Common myeloid progenitor, CD34-positive (primary cell): ENCODE data around the gene FAM156A. TPM values are rescaled to one million over a fixed set of nuclear protein-coding genes. Genes with fewer than 3 reads are reported as not detected.
"Not testable (repeated sequence)": the region's sequence is repeated elsewhere in the genome, so short reads cannot be mapped to it uniquely, and the experiment has no call there.

Source experiments
- CTCF ChIA-PET: fragments of 350-600 bp; sonication (Branson Sonifier 250); formaldehyde crosslinking; loops from one replicate; lab custom pipeline; 2021; ENCODE audit warnings: antibody characterized with exemption; lab: Charles Lee
- POLR2A ChIA-PET: fragments of 350-600 bp; sonication (Branson Sonifier 250); formaldehyde crosslinking; loops from one replicate; lab custom pipeline; 2021; ENCODE audit warnings: antibody characterized with exemption; lab: Charles Lee
- DNase-seq, 3 donors: peaks; one replicate each; pipeline versions ENCODE4 v3.0.0 to v3.0.0-alpha.2; 2013
- H3K27ac ChIP-seq, 2 experiments: 1 replicate in 1 of 2; 2 replicates in 1 of 2; pipeline ENCODE4 v1.7.0; 2013; ENCODE audit warnings: inconsistent platforms in 2 of 2, low read length in 2 of 2, mild to moderate bottlenecking in 2 of 2, low read depth in 1 of 2, moderate library complexity in 1 of 2; ENCODE audit not compliant: severe bottlenecking in 2 of 2, insufficient read depth in 1 of 2, poor library complexity in 1 of 2
- H3K27me3 ChIP-seq, 5 experiments: replicated peaks in 2 of 5; 1 replicate in 3 of 5; 2 replicates in 2 of 5; pipeline versions ENCODE4 v1.6.1 to v1.7.0; 2013; ENCODE audit warnings: low read length in 4 of 5, mild to moderate bottlenecking in 2 of 5, moderate library complexity in 2 of 5, inconsistent platforms in 1 of 5; ENCODE audit not compliant: insufficient read depth in 5 of 5, control insufficient read depth in 4 of 5
- H3K36me3 ChIP-seq, 4 experiments: 1 replicate in 2 of 4; 2 replicates in 2 of 4; pipeline versions ENCODE4 v1.6.1 to v1.7.0; 2013; ENCODE audit warnings: low read length in 3 of 4, control low read depth in 1 of 4, mild to moderate bottlenecking in 1 of 4; ENCODE audit not compliant: control insufficient read depth in 4 of 4, insufficient read depth in 4 of 4
- H3K4me1 ChIP-seq, 4 experiments: 1 replicate in 3 of 4; 2 replicates in 1 of 4; pipeline versions ENCODE4 v1.6.1 to v1.7.1; 2013; ENCODE audit warnings: low read length in 3 of 4, mild to moderate bottlenecking in 3 of 4, control low read depth in 1 of 4, inconsistent platforms in 1 of 4, moderate library complexity in 1 of 4; ENCODE audit not compliant: control insufficient read depth in 4 of 4, insufficient read depth in 4 of 4; ENCODE audit errors: control extremely low read depth in 1 of 4
- H3K4me3 ChIP-seq, 7 experiments: 1 replicate in 4 of 7; 2 replicates in 3 of 7; pipeline versions ENCODE4 v1.5.1 to v1.7.0; 2013; ENCODE audit warnings: mild to moderate bottlenecking in 7 of 7, low read length in 6 of 7, moderate library complexity in 6 of 7, inconsistent platforms in 2 of 7, low read depth in 2 of 7, control low read depth in 1 of 7; ENCODE audit not compliant: insufficient read depth in 4 of 7, control insufficient read depth in 1 of 7; ENCODE audit errors: extremely low read depth in 1 of 7
- H3K9me3 ChIP-seq, 5 experiments: 1 replicate in 4 of 5; 2 replicates in 1 of 5; pipeline versions ENCODE4 v1.6.1 to v1.7.1; 2013; ENCODE audit warnings: low read length in 4 of 5, mild to moderate bottlenecking in 2 of 5, inconsistent platforms in 1 of 5, low read depth in 1 of 5, moderate library complexity in 1 of 5; ENCODE audit not compliant: control insufficient read depth in 4 of 5, insufficient read depth in 2 of 5; ENCODE audit errors: control extremely low read depth in 1 of 5
- WGBS: methylation state at CpG from one replicate; pipeline ENCODE4 v1.1.5; 2013; ENCODE audit not compliant: insufficient coverage; 5-methylcytosine and 5-hydroxymethylcytosine counted together
- polyA plus RNA-seq: library from polyadenylated mRNA; unstranded; fragments of 120-200 nt; gene quantifications from one replicate; pipeline ENCODE4 v1.2.1, GENCODE V29; 2013

Gene FAM156A, protein sequence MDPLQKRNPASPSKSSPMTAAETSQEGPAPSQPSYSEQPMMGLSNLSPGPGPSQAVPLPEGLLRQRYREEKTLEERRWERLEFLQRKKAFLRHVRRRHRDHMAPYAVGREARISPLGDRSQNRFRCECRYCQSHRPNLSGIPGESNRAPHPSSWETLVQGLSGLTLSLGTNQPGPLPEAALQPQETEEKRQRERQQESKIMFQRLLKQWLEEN
- 18.1 TPM for polyA plus RNA-seq

DNA sequence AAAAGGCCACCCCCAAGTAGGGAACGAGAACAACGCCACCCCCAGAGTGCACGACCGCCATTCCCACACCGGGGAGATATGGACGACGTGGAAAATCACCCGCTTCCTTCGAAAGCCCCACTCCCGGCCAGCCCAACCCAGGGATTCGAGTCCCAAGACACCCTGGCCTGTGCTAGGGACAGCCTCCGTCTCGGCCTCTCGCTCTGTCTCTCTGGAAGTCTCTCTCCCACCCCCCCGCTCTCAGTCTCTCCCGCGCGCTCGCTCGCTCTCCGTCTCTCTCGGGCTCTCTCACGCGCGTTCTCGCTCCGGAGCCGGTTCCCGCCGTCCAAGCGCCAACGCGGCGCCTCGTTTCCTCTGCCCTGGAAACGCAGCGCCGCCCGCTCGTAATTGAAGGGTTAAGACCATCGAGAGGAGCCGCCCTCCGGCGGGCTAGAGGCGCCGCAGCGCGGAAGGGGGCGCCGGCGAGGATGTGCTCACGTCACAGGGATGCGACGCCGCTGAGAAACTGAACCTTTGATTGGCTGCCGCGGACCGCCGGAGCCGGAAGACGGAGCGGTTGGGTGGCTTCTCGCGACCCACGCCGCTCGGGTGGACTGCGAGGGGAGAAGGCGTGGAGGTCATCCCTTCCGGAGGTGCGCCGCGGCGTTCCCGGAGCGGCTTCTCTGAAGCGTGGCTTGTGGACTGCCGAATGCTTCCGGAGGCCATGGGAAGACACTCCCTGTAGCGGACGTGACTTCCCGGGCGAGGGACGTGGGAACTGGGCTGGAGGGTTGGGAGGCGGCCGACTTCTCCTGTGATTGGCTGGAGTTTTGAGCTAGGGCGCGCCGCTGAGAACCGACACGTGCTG, at the start of gene FAM156A:
Gene FAM156A, minus strand, starts transcription at position 406 of the 847 bp plus-strand sequence. CDS start 9,930 bp downstream, outside the sequence.
- POLR2A ChIA-PET, H3K27me3 ChIP-seq, H3K36me3 ChIP-seq, H3K4me1 ChIP-seq, H3K4me3 ChIP-seq, H3K9me3 ChIP-seq, H3K27ac ChIP-seq, DNase-seq, CTCF ChIA-PET: not testable (repeated sequence)
- no CpG with 5 or more reads among the region's 91 CpGs for WGBS

DNA sequence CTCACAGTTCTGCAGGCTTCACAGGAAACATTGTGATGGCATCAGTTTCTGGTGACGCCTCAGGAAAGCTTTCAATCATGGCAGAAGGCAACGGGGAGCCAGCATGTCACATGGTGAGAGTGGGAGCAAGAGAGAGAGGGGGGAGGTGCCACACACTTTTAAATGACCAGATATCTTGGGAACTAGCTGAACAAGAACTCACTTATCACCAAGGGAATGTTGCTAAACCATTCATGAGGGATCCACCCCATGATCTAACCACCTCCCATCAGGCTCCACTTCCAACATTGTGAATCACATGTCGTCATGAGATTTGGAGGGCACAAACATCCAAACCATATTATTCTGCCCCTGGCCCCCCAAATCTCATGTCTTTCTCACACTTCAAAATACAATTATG, 47.0 kb upstream of the FAM156A start:
- no peak overlapping the region for H3K4me3 ChIP-seq
- WGBS, result 48% methylated on average over 3 of the region's 3 CpGs
- POLR2A ChIA-PET, result no interaction called here
- H3K27ac ChIP-seq, result no peak overlapping the region
- CTCF ChIA-PET, result interaction anchor here (0.6 kb wide), 1 partner anchor 750 kb away, joined by 4 read pairs; no protein-coding TSS in a partner anchor
- DNase-seq, result no peak
- peaks cover 0 to 51% (median 5%) of the 10 kb centered on the region in 5 experiments for H3K27me3 ChIP-seq
- H3K36me3 ChIP-seq, result no peaks in the 10 kb centered on the region
- H3K4me1 ChIP-seq, result peaks cover 0 to 2% (median 0%) of the 10 kb centered on the region in 4 experiments
- peaks cover 0 to 5% (median 0%) of the 10 kb centered on the region in 5 experiments for H3K9me3 ChIP-seq

DNA sequence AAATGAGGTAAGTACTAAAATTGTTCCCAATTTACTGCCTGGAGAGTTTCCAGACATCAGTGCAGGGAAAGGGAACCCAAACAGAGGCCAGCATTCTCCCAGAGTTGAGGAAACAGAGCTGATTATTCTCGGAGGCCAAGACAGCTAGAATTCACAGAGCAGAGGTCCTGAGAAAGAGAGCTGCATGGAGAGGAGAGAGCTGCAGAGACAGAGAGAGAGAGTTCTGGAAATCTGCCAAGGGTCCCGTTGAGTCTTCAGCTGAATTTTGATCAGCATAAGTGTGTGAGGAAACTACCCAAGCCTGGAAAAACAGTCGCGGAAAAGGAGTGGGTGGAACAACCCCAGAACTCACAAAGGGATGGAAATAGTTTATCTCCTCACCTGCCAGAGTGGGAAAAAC, 46.5 kb upstream of the FAM156A start:
- 82% methylated on average over 2 of the region's 4 CpGs for whole genome bisulfite sequencing
- ChIA-PET CTCF (interaction anchor here (0.6 kb wide), 1 partner anchor 750 kb away, joined by 4 read pairs; no protein-coding TSS in a partner anchor), POLR2A (no interaction called here)
- Histone ChIP-seq H3K36me3 (no peaks in the 10 kb centered on the region), H3K9me3 (peaks cover 0 to 5% (median 0%) of the 10 kb centered on the region in 5 experiments), H3K4me3 (no peak overlapping the region), H3K4me1 (peaks cover 0 to 3% (median 0%) of the 10 kb centered on the region in 4 experiments), H3K27me3 (peaks cover 0 to 56% (median 10%) of the 10 kb centered on the region in 5 experiments), H3K27ac (no peak overlapping the region)
- DNase-seq, result no peak

DNA sequence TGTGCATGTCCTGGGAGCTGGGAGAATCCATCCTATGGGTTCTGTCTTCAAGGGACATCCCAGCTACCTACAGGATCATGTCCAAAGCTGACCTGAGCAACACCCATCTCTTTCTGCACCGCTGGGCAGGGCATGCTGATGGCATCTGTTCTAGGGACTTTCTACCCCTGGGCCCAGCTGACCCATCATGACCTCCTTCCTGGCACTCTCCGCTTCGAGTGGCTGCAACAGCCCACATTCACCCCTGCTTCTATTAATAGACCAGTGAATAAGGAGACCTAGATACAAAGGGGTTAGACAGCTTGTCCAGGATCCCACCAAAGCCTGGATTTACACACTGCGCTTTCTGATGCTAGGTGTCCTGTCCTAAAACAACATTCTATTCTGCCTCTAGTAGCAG, 45.7 kb upstream of the FAM156A start:
- CTCF ChIA-PET, result no interaction called here
- POLR2A ChIA-PET, result no interaction called here
- no peak for DNase-seq
- H3K4me3 ChIP-seq, result no peak overlapping the region
- peaks cover 0 to 3% (median 0%) of the 10 kb centered on the region in 4 experiments for H3K4me1 ChIP-seq
- peaks cover 0 to 5% (median 0%) of the 10 kb centered on the region in 5 experiments for H3K9me3 ChIP-seq
- H3K36me3 ChIP-seq, result no peaks in the 10 kb centered on the region
- H3K27me3 ChIP-seq, result peaks cover 0 to 64% (median 10%) of the 10 kb centered on the region in 5 experiments
- 79% methylated on average over 3 of the region's 4 CpGs for WGBS
- H3K27ac ChIP-seq, result no peak overlapping the region

GRCh38 chrX:53003111-53003510, 44.8 kb upstream of the FAM156A start:
- CTCF ChIA-PET, result no interaction called here
- Histone ChIP-seq H3K27ac (no peak overlapping the region), H3K27me3 (peaks cover 0 to 66% (median 10%) of the 10 kb centered on the region in 5 experiments), H3K36me3 (no peaks in the 10 kb centered on the region), H3K4me3 (no peak overlapping the region), H3K9me3 (peaks cover 0 to under 1% (median 0%) of the 10 kb centered on the region in 5 experiments), H3K4me1 (peaks cover 0 to 3% (median 0%) of the 10 kb centered on the region in 4 experiments)
- 100% methylated on average over 3 of the region's 6 CpGs for WGBS
- DNase-seq, result no peak
- POLR2A ChIA-PET, result no interaction called here

DNA sequence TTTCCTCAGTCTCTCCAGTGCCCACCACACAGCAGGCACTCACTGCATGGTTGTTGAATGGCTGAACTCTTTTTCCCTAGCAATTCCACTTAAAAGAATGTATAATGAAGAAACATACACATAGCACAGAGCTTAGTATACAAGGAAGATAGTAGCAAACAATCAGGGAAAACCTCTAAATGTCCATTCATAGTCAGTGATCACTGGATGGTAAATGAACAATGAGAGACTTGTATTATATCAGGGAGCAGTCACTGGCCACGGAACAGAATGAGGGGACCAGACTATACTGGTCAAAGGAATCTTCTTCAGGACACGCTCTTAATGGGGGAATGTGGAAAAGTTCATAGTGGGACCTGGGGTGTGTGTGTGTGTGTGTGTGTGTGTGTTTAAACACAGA, 43.6 kb upstream of the FAM156A start:
- ChIA-PET POLR2A (no interaction called here), CTCF (no interaction called here)
- Histone ChIP-seq H3K36me3 (no peaks in the 10 kb centered on the region), H3K4me1 (peaks cover 0 to 3% (median 0%) of the 10 kb centered on the region in 4 experiments), H3K27ac (no peak overlapping the region), H3K27me3 (peaks cover 0 to 69% (median 10%) of the 10 kb centered on the region in 5 experiments), H3K4me3 (no peak overlapping the region), H3K9me3 (no peaks in the 10 kb centered on the region)
- WGBS, result 82% methylated on average over 2 of the region's 2 CpGs
- DNase-seq, result no peak
